SK-N-MC (cell line): ENCODE results near the gene DOCK6.
"Not testable (repeated sequence)": the region's sequence is repeated elsewhere in the genome, so short reads cannot be mapped to it uniquely, and the experiment has no call there.

Source experiments
- DNase-seq: peaks from one replicate; pipeline ENCODE4 v3.0.0-alpha.2; 2011; ENCODE audit warnings: low read depth, low spot score
- H3K27ac ChIP-seq: fragments of 200-600 bp; sonication (generic); 2 replicates; pipeline ENCODE4 v1.5.1; 2016; ENCODE audit warnings: mixed run types
- H3K36me3 ChIP-seq: fragments of 200-600 bp; sonication (generic); 2 replicates; pipeline ENCODE4 v1.6.1; 2017; ENCODE audit warnings: antibody characterized with exemption, low read length, mixed read lengths; ENCODE audit not compliant: insufficient read depth
- H3K4me3 ChIP-seq: fragments of 200-600 bp; sonication (generic); 2 replicates; pipeline ENCODE4 v1.5.1; 2016
- H3K9ac ChIP-seq: fragments of 200-600 bp; sonication (generic); 2 replicates; pipeline ENCODE4 v1.8.0; 2017; ENCODE audit warnings: mixed run types, mixed read lengths; ENCODE audit not compliant: insufficient read length
- H3K9me3 ChIP-seq: fragments of 200-600 bp; sonication (generic); 2 replicates; pipeline ENCODE4 v1.6.1; 2017; ENCODE audit warnings: low read depth, mild to moderate bottlenecking, antibody characterized with exemption, low read length, moderate library complexity, mixed read lengths
- EZH2 ChIP-seq: fragments of 200-600 bp; sonication (generic); IDR thresholded peaks from one replicate; pipeline ENCODE4 v1.6.1; 2017; ENCODE audit warnings: antibody characterized with exemption
- FOXP2 ChIP-seq: optimal IDR thresholded peaks from 2 replicates; pipeline ENCODE3; 2011; ENCODE audit warnings: mild to moderate bottlenecking, moderate library complexity; ENCODE audit not compliant: insufficient read depth; ENCODE audit errors: extremely low read length, control extremely low read depth
- POLR2AphosphoS5 ChIP-seq: IDR thresholded peaks from 2 replicates; pipeline ENCODE4 v1.6.1; 2012; ENCODE audit warnings: mild to moderate bottlenecking, low read depth, low read length, borderline replicate concordance

DOCK6 gene

GRCh38 chr19:11164879-11165406 lies 97.4 kb downstream of the DOCK6 start:
- Histone ChIP-seq H3K4me3 (no peak overlapping the region), H3K9me3 (no peaks in the 10 kb centered on the region), H3K27ac (0 out of 2 replicates have a peak overlapping the region, but pooled peaks have one; percentile 19), H3K36me3 (peaks cover 24% of the 10 kb centered on the region; the same call in 1 of the 2 replicates), H3K9ac (no peak overlapping the region)
- no peak for DNase-seq
- no peak for TF ChIP-seq FOXP2
- TF ChIP-seq POLR2AphosphoS5: no peak
- TF ChIP-seq EZH2: no peak

GRCh38 chr19:11164296-11164695 lies 98.0 kb downstream of the DOCK6 start:
- H3K27ac ChIP-seq: no peak overlapping the region
- H3K4me3 ChIP-seq: no peak overlapping the region
- H3K36me3 ChIP-seq: peaks cover 21% of the 10 kb centered on the region; the same call in 1 of the 2 replicates
- DNase-seq: no peak
- TF ChIP-seq EZH2 (no peak), POLR2AphosphoS5 (no peak), FOXP2 (no peak)
- H3K9me3 ChIP-seq: no peaks in the 10 kb centered on the region
- no peak overlapping the region for H3K9ac ChIP-seq

DNA sequence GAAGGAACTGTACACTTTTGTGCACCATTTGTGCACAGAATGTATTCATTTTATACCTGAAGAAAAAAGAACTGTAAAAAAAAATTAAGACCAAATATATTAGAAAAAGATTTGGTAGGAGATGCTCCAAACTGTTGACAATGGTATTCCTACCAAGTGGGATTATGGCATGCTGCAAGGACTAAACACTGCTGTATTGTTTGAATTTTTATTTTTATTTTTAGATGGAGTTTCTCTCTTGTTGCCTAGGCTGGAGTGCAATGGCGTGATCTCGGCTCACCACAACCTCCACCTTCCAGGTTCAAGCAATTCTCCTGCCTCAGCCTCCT lies 101.9 kb downstream of the DOCK6 start:
- H3K36me3 ChIP-seq, H3K9me3 ChIP-seq, H3K27ac ChIP-seq, DNase-seq, H3K4me3 ChIP-seq, H3K9ac ChIP-seq: not testable (repeated sequence)

DNA sequence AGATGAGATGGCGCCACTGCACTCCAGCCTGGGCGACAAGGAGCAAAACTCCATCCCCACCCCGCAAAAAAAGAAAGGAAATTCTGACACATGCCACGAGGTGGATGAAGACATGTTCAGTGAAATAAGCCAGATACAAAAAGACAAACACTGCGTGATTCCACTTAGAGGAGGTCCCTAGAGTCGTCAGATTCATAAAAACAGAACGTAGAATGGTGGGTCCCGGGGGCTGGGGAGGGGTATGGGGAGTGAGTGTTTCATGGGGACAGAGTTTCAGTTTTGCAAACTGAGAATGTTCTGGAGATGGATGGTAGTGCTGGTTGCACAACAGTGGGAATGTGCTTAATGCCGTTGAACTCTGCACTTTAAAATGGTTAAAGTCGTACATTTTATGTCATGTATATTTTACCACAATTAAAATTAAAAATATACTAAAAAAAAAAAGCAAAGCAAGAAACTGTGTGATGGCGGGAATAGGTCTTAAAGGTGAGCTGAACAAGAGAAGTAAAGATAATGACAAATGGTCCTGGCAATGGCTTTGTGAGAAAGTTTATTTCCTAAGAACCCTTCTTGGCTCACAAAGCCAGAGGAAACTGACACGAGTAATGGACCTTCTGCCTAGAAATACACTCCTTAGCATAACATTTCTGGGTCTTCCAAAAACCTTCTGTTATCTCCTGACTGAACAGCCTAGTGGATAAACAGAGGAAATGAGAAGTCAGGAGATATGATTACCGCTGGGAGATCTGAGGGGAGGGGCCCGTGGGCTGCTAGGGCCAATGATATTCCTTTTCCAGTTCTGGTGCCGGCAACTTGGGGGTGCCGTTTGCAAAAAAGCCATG lies 102.5 kb downstream of the DOCK6 start:
- H3K4me3 ChIP-seq: no peak overlapping the region
- no peak overlapping the region for H3K27ac ChIP-seq
- no peak overlapping the region for H3K9ac ChIP-seq
- H3K9me3 ChIP-seq: no peaks in the 10 kb centered on the region
- TF ChIP-seq POLR2AphosphoS5 (no peak), EZH2 (no peak), FOXP2 (no peak)
- no peak for DNase-seq
- H3K36me3 ChIP-seq: no peaks in the 10 kb centered on the region

DNA sequence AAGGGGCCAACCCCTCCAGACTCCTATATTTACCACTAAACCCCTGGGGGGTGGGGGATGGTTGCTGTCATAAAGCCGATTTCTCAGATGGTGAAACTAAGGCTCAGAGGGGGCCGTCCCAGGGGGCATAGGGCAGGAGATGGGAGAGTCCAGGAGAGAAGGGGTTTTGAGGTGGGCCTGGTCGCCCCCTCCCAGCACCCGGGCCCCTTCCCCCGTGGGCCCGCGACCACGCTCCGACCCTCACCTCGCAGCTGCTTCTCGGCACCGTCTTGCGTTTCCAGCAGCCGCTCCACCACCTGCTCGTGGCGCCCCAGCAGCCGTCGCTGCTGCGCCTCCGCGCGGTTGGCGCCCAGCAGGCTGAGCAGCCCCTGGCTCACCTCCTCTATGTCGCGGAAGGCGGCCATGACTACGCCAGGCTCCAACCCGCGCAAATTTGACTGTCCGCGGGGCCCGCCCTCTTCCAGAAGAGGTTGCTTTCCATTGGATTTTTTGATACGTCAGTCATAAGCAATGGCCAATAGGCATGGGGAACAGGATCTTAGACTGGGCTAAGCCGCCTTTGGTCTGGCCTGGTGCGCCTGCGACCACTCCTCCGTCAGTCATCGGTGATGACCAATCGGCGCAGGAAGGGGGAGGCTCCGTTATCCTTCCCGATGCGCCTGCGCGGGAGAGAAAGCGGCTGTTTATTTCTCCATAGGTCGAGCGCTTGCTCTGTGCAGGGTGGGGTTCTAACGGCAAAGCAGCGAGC lies 106.8 kb downstream of the DOCK6 start, which contains the start of gene SPC24:
Gene SPC24 (minus strand): TSS at position 410 of the 748 bp plus-strand sequence. CDS start 6 bp downstream, at position 404.
- TF ChIP-seq POLR2AphosphoS5 (peak; percentile 89), FOXP2 (no peak)
- peaks cover 11% of the 10 kb centered on the region; the same call in 1 of the 2 replicates for H3K36me3 ChIP-seq
- peak within 1 kb of the TSS; percentile 88 for H3K4me3 ChIP-seq
- peak; percentile 97 for DNase-seq
- H3K27ac ChIP-seq: peak within 1 kb of the TSS; percentile 63
- H3K9me3 ChIP-seq: no peaks in the 10 kb centered on the region
- peak within 1 kb of the TSS; percentile 83 for H3K9ac ChIP-seq

DNA sequence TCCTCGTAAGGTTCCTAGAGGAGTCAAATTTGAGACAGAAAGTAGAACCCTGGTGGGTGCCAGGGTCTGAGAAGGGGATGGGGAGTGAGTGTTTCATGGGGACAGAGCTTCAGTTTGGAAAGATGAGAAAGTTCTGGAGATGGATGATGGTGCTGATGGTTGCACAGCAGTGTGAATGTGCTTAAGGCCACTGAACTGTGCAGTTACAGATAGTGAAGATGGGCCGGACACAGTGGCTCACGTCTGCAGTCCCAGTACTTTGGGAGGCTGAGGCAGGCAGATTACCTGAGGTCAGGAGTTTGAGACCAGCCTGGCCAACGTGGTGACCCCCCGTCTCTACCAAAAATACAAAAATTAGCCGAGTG lies 107.7 kb downstream of the DOCK6 start:
- no peak for DNase-seq
- Histone ChIP-seq H3K27ac (no peak overlapping the region), H3K36me3 (peaks cover 12% of the 10 kb centered on the region; the same call in 1 of the 2 replicates), H3K9me3 (no peaks in the 10 kb centered on the region), H3K9ac (peak overlapping the region; percentile 83), H3K4me3 (peak overlapping the region; percentile 88)
- TF ChIP-seq FOXP2: no peak
- TF ChIP-seq EZH2: no peak
- no peak for TF ChIP-seq POLR2AphosphoS5

GRCh38 chr19:11152318-11153062 lies 109.8 kb downstream of the DOCK6 start:
- H3K4me3 ChIP-seq: no peak overlapping the region
- H3K27ac ChIP-seq: no peak overlapping the region
- no peak for DNase-seq
- H3K9me3 ChIP-seq: no peaks in the 10 kb centered on the region
- H3K9ac ChIP-seq: no peak overlapping the region
- H3K36me3 ChIP-seq: peaks cover 25% of the 10 kb centered on the region
- TF ChIP-seq FOXP2 (no peak), POLR2AphosphoS5 (no peak), EZH2 (no peak)

GRCh38 chr19:11151181-11151580 lies 111.1 kb downstream of the DOCK6 start:
- no peak for DNase-seq
- Histone ChIP-seq H3K9ac (no peak overlapping the region), H3K9me3 (no peaks in the 10 kb centered on the region), H3K27ac (no peak overlapping the region), H3K36me3 (peaks cover 34% of the 10 kb centered on the region), H3K4me3 (no peak overlapping the region)
- no peak for TF ChIP-seq FOXP2
- no peak for TF ChIP-seq EZH2
